Retinal pigment epithelial cell (primary cell): ENCODE results near the gene GCN1.
"Not testable (repeated sequence)": the region's sequence is repeated elsewhere in the genome, so short reads cannot be mapped to it uniquely, and the experiment has no call there.

Experiments used
- DNase-seq: peaks from one replicate; pipeline ENCODE4 v3.0.0-alpha.2; 2010; ENCODE audit warnings: low read depth
- H3K4me3 ChIP-seq: 2 replicates; pipeline ENCODE4 v1.5.1; 2011; ENCODE audit warnings: mild to moderate bottlenecking, low read length, control low read depth, moderate library complexity
- TF ChIP-seq, protein P1 (sequence below): conservative IDR thresholded peaks from 2 replicates; pipeline ENCODE4 v1.5.1; 2011; ENCODE audit warnings: low read depth, low read length, control low read depth, inconsistent platforms

GCN1 gene

DNA sequence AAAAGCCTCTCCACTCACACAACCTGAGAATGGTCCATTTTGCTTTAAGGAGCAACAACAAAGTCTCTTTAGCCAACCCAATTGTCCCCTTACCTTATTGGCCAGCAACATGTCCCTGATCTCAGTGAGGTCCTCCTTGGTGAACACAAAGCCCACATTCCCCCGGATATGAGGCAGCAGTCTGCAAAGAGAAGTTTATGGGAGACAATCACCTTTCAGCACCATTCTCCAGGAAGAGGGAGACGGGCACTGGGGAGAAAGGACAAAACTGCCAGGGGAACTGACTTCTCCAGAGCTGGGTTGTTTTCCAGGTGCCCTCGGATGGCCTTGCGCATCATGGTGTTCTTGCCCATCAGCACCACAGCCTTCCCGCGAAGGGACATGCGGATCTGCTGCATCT, 4.5 kb upstream of the GCN1 start:
- peak overlapping the region; percentile 87 for H3K4me3 ChIP-seq
- TF ChIP-seq, protein P1, sequence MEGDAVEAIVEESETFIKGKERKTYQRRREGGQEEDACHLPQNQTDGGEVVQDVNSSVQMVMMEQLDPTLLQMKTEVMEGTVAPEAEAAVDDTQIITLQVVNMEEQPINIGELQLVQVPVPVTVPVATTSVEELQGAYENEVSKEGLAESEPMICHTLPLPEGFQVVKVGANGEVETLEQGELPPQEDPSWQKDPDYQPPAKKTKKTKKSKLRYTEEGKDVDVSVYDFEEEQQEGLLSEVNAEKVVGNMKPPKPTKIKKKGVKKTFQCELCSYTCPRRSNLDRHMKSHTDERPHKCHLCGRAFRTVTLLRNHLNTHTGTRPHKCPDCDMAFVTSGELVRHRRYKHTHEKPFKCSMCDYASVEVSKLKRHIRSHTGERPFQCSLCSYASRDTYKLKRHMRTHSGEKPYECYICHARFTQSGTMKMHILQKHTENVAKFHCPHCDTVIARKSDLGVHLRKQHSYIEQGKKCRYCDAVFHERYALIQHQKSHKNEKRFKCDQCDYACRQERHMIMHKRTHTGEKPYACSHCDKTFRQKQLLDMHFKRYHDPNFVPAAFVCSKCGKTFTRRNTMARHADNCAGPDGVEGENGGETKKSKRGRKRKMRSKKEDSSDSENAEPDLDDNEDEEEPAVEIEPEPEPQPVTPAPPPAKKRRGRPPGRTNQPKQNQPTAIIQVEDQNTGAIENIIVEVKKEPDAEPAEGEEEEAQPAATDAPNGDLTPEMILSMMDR, result no peak
- DNase-seq, result no peak

DNA sequence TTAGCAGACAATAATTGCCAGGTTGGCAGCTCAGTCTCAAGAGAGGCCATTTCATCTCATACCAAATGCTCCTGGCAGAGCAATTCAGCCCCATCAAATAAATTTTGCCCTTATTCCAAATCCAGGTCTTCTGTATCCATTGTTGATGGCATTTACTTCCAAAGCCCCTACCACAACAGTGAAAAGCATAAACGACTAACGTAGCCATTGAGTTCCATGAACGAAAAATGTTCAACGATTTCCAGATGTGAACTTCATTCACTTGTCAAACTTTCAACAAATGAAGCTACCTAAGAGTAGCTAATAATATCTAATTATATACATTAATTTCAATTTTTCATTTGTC, 3.0 kb upstream of the GCN1 start:
- H3K4me3 ChIP-seq, result no peak overlapping the region
- TF ChIP-seq, protein P1, result no peak
- no peak for DNase-seq

DNA sequence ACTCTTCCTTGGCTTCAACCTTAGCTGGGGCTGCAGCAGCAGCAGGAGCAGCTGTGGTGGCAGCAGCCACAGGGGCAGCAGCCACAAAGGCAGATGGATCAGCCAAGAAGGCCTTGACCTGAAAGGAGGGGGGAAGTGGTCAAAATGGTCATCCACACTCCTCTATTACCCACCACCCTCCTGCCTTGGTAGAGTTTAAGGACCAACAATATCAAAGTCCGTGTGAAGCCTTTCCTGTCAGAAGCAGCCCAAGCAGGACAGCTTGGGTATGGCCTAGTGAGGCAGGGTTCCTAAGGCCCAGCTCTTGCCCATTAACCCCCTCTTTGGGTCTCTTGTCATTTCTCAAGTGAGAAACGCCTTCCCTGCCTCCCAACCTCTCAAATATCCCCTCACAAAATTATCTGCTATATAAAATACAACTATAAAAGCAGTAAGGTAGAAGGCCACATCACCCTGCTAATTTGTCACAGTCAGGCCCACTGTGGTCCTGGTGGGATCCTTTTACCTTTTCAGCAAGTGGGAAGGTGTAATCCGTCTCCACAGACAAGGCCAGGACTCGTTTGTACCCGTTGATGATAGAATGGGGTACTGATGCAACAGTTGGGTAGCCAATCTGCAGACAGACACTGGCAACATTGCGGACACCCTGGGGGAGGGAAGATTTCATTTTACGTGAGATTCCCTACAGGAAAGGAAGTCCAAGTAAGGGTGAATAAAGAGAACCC, 2.5 kb upstream of the GCN1 start:
- not testable (repeated sequence) for H3K4me3 ChIP-seq, DNase-seq

DNA sequence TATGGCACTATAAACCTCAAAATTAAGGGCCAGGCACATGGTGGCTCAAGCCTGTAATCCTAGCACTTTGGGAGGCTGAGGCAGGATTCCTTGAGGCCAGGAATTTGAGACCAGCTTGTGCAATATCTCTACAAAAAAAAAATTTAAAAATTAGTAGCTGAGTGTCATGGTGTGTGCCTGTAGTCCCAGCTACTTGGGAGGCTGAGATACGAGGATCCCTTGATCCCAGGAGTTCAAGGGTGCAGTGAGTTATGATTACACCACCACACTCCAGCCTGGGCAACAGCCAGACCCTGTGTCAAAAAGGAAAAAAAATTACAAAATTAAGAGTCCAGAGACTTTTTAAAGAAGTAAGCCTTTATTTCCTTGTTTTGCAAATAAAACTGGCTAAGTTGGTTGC, 1.8 kb upstream of the GCN1 start:
- TF ChIP-seq, protein P1, result no peak
- H3K4me3 ChIP-seq, result no peak overlapping the region
- no peak for DNase-seq

DNA sequence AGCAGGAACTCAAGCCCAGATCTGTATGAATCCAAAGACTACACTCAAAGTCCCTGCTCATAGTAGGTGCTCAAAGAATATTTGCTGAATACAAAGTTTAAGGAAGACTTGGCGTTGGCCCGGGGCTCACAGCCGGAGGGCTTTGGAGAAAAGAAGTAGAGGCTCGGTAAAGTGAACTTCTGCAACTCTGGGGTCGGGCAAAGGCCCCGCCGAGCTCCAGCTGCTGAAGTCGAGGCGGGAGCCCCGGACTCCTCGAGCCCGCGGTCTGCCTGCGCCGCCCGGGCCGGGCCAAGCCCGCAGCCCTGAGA, 335 bp downstream of the GCN1 start:
- TF ChIP-seq, protein P1, result no peak
- DNase-seq, result no peak
- peak overlapping the region; percentile 71 for H3K4me3 ChIP-seq

DNA sequence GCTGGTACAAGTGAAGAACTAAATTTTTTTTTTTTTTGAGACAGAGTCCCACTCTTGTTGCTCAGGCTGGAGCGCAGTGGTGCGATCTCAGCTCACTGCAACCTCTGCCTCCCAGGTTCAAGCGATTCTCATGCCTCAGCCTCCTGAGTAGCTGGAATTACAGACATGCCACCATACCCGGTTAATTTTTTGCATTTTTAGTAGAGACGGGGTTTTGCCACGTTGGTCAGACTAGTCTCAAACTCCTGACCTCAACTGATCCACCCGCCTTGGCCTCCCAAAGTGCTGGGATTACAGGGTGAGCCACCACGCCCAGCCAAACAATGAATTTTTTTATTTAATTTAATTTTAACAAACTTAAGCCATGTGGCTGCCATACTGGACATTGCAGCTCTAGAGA, 1.2 kb downstream of the GCN1 start:
- not testable (repeated sequence) for DNase-seq
- H3K4me3 ChIP-seq, result peak overlapping the region; percentile 71

DNA sequence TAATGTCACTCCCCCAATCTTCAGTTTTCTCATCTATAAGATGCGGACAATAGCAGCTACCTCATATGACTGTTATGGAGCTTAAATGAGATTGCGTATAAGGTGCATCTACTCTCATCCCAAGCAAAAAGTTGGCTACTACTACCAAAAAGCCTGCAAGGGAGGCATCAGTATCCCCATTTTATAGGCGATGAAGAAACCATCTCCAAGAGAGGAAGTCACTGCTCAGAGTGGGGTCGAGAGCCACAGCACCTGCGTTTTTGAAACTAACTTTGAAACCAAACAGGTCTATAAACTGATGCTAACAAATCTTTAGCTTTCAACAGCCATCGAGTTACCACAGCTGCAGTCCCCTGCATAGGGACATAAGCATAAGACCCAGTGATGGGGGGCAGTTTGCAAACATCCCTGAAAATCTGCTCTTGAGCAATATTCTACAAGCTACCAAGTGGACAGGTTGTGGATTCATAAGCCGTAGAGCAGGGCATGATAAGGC, 3.5 kb downstream of the GCN1 start:
- H3K4me3 ChIP-seq, result no peak overlapping the region
- TF ChIP-seq, protein P1, result no peak

DNA sequence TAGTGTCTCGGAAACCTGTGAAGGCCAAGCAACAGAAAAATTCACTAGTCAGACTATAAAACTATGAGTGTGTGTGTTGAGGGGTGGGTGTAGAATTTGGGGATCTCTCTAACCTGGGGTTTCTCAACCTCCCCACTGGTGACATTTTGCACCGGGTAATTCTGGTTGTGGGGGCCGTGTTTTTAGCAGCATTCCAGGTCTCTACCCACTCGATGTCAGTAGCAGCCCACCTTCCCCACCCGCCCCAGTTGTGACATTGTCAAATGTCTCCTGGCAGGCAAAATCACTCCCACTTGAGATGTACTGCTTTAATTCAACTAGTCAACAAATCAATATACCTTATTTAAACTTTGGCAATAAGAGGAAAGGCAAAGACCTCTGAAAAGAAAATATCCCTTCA, 4.1 kb downstream of the GCN1 start:
- no peak for DNase-seq
- H3K4me3 ChIP-seq, result no peak overlapping the region
- TF ChIP-seq, protein P1, result no peak

More for the DNA sequence above, 3.5 kb downstream of the GCN1 start:
- no peak for DNase-seq
